ENCODE data around the gene SYNE1. TPM values are rescaled to one million over a fixed set of nuclear protein-coding genes. Genes with fewer than 3 reads are reported as not detected.

The SYNE1 gene
- total and polyA plus RNA-seq, 7 donors: 6.0 to 74.6 (median 16.5) TPM

DNA sequence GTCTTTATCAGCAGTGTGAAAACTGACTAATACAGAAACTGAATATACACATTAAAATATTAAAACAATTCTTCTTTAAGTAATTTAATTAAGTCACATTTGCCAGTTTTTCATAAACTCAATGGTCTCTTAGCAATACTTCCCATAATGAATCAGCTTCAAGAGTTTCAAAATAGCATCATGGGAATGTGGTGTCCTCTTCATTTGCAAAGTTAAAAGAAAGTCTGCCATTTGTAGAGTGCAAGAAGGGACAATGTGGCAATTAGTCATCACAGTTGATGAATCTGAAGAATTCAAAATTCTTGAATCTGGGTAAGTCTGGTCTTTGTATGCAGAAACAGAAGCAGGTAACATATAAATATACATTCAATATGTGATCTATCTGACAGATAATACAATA lies 38.7 kb downstream of the SYNE1 start:
- ATAC-seq (no peak), DNase-seq (no peak)
- TF ChIP-seq, protein P1, sequence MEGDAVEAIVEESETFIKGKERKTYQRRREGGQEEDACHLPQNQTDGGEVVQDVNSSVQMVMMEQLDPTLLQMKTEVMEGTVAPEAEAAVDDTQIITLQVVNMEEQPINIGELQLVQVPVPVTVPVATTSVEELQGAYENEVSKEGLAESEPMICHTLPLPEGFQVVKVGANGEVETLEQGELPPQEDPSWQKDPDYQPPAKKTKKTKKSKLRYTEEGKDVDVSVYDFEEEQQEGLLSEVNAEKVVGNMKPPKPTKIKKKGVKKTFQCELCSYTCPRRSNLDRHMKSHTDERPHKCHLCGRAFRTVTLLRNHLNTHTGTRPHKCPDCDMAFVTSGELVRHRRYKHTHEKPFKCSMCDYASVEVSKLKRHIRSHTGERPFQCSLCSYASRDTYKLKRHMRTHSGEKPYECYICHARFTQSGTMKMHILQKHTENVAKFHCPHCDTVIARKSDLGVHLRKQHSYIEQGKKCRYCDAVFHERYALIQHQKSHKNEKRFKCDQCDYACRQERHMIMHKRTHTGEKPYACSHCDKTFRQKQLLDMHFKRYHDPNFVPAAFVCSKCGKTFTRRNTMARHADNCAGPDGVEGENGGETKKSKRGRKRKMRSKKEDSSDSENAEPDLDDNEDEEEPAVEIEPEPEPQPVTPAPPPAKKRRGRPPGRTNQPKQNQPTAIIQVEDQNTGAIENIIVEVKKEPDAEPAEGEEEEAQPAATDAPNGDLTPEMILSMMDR (IDR thresholded peaks at IDR 0.05): no peak
- no peak overlapping the region for H3K27ac ChIP-seq
- H3K36me3 ChIP-seq (ENCODE audit: insufficient read depth in 1 of 2, low read depth in 1 of 2): no peaks in the 10 kb centered on the region
- H3K4me1 ChIP-seq: no peaks in the 10 kb centered on the region
- no peak overlapping the region for H3K4me3 ChIP-seq
- intact Hi-C loops (cut with DNase I): no loop called here
- no peaks in the 10 kb centered on the region for H3K9me3 ChIP-seq
- H3K27me3 ChIP-seq (ENCODE audit: insufficient read depth in 3 of 3, low read length in 2 of 3): no peaks in the 10 kb centered on the region

DNA sequence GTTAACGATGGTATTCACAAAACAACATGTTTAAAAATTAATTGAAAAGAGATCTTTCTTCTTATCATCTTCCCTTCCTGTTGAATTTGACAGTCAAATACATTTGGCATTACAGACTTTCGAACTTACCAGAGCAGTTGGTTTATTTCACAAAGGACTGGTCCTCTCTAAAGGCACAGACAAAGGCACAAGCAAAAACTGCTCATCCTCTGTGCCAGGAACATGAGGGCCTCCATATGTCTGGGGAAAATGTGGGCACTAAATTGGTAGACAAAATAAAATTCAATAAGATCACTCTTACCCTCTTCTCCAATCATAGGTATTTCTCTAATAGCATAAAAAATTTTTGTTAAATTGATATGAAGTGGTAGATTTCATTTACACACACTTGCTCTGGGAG lies 40.4 kb downstream of the SYNE1 start:
- 84 to 92% (median 88%) methylated on average over 2 of the region's 2 CpGs for WGBS, 3 donors
- intact Hi-C loops (cut with DNase I): no loop called here
- no peaks in the 10 kb centered on the region for H3K9me3 ChIP-seq
- no peaks in the 10 kb centered on the region for H3K4me1 ChIP-seq
- no peak overlapping the region for H3K4me3 ChIP-seq
- TF ChIP-seq, protein P1 (IDR thresholded peaks at IDR 0.05): no peak
- DNase-seq: no peak
- no peaks in the 10 kb centered on the region for H3K36me3 ChIP-seq (ENCODE audit: insufficient read depth in 1 of 2, low read depth in 1 of 2)
- ATAC-seq: no peak
- H3K27me3 ChIP-seq (ENCODE audit: insufficient read depth in 3 of 3, low read length in 2 of 3): no peaks in the 10 kb centered on the region
- no peak overlapping the region for H3K27ac ChIP-seq

DNA sequence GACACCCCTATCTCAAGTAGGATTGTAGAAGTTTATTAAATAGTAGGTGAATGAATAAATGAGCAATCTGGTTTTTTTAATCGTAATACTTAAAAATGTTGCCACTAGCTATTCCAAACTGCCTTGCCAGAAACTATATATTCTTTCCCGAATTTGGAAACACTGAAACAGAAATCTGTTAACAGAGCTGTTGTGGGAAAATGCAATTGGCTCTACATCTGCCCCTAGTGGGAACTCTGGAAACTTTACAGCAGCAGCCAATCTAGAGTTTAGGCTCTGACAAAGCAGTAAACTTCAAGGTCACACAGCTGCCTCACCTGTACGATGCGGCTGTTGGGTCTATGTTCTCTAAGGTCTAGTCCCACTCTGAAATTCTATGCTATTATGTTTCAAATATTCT lies 41.7 kb downstream of the SYNE1 start:
- no peaks in the 10 kb centered on the region for H3K27me3 ChIP-seq (ENCODE audit: insufficient read depth in 3 of 3, low read length in 2 of 3)
- DNase-seq (no peak), ATAC-seq (no peak)
- H3K4me3 ChIP-seq: no peak overlapping the region
- H3K4me1 ChIP-seq: no peaks in the 10 kb centered on the region
- WGBS, 3 donors: 45 to 54% (median 52%) methylated on average over 4 of the region's 4 CpGs
- no peaks in the 10 kb centered on the region for H3K9me3 ChIP-seq
- no peak overlapping the region for H3K27ac ChIP-seq
- no peaks in the 10 kb centered on the region for H3K36me3 ChIP-seq (ENCODE audit: insufficient read depth in 1 of 2, low read depth in 1 of 2)
- intact Hi-C loops (cut with DNase I): no loop called here
- TF ChIP-seq, protein P1 (IDR thresholded peaks at IDR 0.05): no peak

DNA sequence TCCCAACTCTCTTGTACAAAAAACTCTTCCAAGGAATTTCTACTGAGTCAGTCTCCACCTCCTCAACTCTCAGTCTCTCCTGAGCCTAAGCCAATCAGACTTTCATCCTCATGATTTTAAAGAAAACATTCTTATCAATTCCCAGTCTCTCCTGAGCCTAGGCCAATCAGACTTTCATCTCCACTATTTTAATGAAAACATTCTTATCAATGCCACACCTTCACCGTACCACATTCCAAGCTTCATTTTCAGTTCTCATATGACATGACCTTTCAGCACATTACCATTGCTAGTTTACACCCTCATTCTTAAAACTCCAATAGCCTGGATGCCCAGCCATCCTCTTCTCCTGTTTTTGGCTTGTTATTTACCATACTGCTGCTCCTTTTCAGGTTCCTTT lies 42.5 kb downstream of the SYNE1 start:
- 79 to 88% (median 82%) methylated on average over 1 of the region's 1 CpG for WGBS, 3 donors
- ATAC-seq: no peak
- Histone ChIP-seq H3K4me3 (no peak overlapping the region), H3K9me3 (no peaks in the 10 kb centered on the region), H3K27ac (no peak overlapping the region), H3K4me1 (no peaks in the 10 kb centered on the region), H3K36me3 (ENCODE audit: insufficient read depth in 1 of 2, low read depth in 1 of 2) (no peaks in the 10 kb centered on the region), H3K27me3 (ENCODE audit: insufficient read depth in 3 of 3, low read length in 2 of 3) (no peaks in the 10 kb centered on the region)
- TF ChIP-seq, protein P1 (IDR thresholded peaks at IDR 0.05): no peak
- intact Hi-C loops (cut with DNase I): no loop called here
- DNase-seq: no peak

DNA sequence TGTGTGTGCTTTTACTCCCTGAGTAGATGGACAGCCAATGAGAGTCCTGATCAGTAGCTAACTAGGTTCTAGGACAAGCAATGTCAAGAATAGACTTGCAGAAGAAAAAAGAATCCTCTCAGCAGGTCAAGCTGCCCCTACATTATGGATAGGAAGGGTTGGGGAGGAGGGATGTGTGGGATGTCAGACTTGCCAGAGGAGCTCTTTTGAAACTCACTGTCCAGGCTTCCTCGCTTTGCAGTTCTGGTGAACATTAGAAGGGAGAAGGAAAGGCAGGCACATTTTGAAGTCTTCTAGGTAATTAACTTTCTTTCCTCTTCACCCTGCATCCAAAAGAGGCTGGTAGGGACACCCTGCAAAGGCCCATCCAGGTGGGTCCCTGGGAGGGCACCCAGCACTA lies 48.7 kb downstream of the SYNE1 start:
- intact Hi-C loops (cut with DNase I): no loop called here
- no peaks in the 10 kb centered on the region for H3K36me3 ChIP-seq (ENCODE audit: insufficient read depth in 1 of 2, low read depth in 1 of 2)
- no peaks in the 10 kb centered on the region for H3K27me3 ChIP-seq (ENCODE audit: insufficient read depth in 3 of 3, low read length in 2 of 3)
- ATAC-seq: no peak
- H3K4me3 ChIP-seq: no peak overlapping the region
- no peaks in the 10 kb centered on the region for H3K4me1 ChIP-seq
- no peaks in the 10 kb centered on the region for H3K9me3 ChIP-seq
- no peak for DNase-seq
- TF ChIP-seq, protein P1 (IDR thresholded peaks at IDR 0.05): no peak
- 88 to 91% (median 88%) methylated on average over 1 of the region's 1 CpG for WGBS, 3 donors
- no peak overlapping the region for H3K27ac ChIP-seq
